ENCODE data around the gene SMIM41. TPM values are rescaled to one million over a fixed set of nuclear protein-coding genes. Genes with fewer than 3 reads are reported as not detected.

Gene SMIM41
- total and polyA plus RNA-seq, 4 donors, result 0.03 to 0.50 (median 0.24) TPM; not detected in 1

- TF ChIP-seq GABPA (IDR thresholded peaks at IDR 0.05 in 1 of 2, conservative IDR thresholded peaks at IDR 0.05 in 1 of 2) (no peak), NR2F2 (IDR thresholded peaks at IDR 0.05) (no peak), RXRA (IDR thresholded peaks at IDR 0.05) (no peak), SP1 (IDR thresholded peaks at IDR 0.05) (no peak), RAD21 (IDR thresholded peaks at IDR 0.05) (no peak), FOXA2 (IDR thresholded peaks at IDR 0.05) (no peak), ATF3 (IDR thresholded peaks at IDR 0.05) (no peak), MAX (IDR thresholded peaks at IDR 0.05) (no peak), JUND (IDR thresholded peaks at IDR 0.05) (no peak), EGR1 (IDR thresholded peaks at IDR 0.05; ENCODE audit: low read depth in 2 of 2) (no peak), YY1 (IDR thresholded peaks at IDR 0.05) (no peak), FOXA1 (IDR thresholded peaks at IDR 0.05) (no peak)
- TF ChIP-seq, protein P1, sequence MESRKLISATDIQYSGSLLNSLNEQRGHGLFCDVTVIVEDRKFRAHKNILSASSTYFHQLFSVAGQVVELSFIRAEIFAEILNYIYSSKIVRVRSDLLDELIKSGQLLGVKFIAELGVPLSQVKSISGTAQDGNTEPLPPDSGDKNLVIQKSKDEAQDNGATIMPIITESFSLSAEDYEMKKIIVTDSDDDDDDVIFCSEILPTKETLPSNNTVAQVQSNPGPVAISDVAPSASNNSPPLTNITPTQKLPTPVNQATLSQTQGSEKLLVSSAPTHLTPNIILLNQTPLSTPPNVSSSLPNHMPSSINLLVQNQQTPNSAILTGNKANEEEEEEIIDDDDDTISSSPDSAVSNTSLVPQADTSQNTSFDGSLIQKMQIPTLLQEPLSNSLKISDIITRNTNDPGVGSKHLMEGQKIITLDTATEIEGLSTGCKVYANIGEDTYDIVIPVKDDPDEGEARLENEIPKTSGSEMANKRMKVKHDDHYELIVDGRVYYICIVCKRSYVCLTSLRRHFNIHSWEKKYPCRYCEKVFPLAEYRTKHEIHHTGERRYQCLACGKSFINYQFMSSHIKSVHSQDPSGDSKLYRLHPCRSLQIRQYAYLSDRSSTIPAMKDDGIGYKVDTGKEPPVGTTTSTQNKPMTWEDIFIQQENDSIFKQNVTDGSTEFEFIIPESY (IDR thresholded peaks at IDR 0.05), result no peak
- H3K27ac ChIP-seq (ENCODE audit: low read depth in 1 of 2, low read length in 2 of 2), result no peak overlapping the region
- H3K27me3 ChIP-seq (ENCODE audit: control insufficient read depth in 4 of 4, insufficient read depth in 4 of 4, low read length in 3 of 4), result no peaks in the 10 kb centered on the region
- peaks cover 0 to 18% (median 3%) of the 10 kb centered on the region in 4 donors for H3K36me3 ChIP-seq (ENCODE audit: control insufficient read depth in 4 of 4, insufficient read depth in 3 of 4, low read depth in 1 of 4, low read length in 3 of 4)
- DNase-seq (ENCODE audit: low spot score), result no peak
- H3K9me3 ChIP-seq (ENCODE audit: control insufficient read depth in 4 of 4, low read length in 3 of 4), result no peaks in the 10 kb centered on the region
- H3K4me3 ChIP-seq (ENCODE audit: low read depth in 1 of 3, low read length in 3 of 3), result no peak overlapping the region
- no peak overlapping the region for H3K9ac ChIP-seq (ENCODE audit: low read depth in 1 of 2, low read length in 2 of 2)
- WGBS, result 95% methylated on average over 21 of the region's 21 CpGs
- peaks cover 0 to 12% (median 7%) of the 10 kb centered on the region in 4 donors for H3K4me1 ChIP-seq (ENCODE audit: control insufficient read depth in 4 of 4, insufficient read depth in 4 of 4, low read length in 3 of 4)
These were observed 24.4 kb upstream of the SMIM41 start for GRCh38 chr12:52054833-52055730.

- Histone ChIP-seq H3K4me3 (ENCODE audit: low read depth in 1 of 3, low read length in 3 of 3) (no peak overlapping the region), H3K36me3 (ENCODE audit: control insufficient read depth in 4 of 4, insufficient read depth in 3 of 4, low read depth in 1 of 4, low read length in 3 of 4) (peaks cover 0 to 18% (median 3%) of the 10 kb centered on the region in 4 donors), H3K9ac (ENCODE audit: low read depth in 1 of 2, low read length in 2 of 2) (no peak overlapping the region), H3K27me3 (ENCODE audit: control insufficient read depth in 4 of 4, insufficient read depth in 4 of 4, low read length in 3 of 4) (no peaks in the 10 kb centered on the region), H3K27ac (ENCODE audit: low read depth in 1 of 2, low read length in 2 of 2) (no peak overlapping the region), H3K9me3 (ENCODE audit: control insufficient read depth in 4 of 4, low read length in 3 of 4) (no peaks in the 10 kb centered on the region), H3K4me1 (ENCODE audit: control insufficient read depth in 4 of 4, insufficient read depth in 4 of 4, low read length in 3 of 4) (peaks cover 0 to 4% (median 2%) of the 10 kb centered on the region in 4 donors)
- 93% methylated on average over 27 of the region's 27 CpGs for WGBS
- DNase-seq (ENCODE audit: low spot score), result no peak
- no peak for TF ChIP-seq NR2F2 (IDR thresholded peaks at IDR 0.05)
- no peak for TF ChIP-seq YY1 (IDR thresholded peaks at IDR 0.05)
- TF ChIP-seq, protein P1 (IDR thresholded peaks at IDR 0.05), result no peak
- no peak for TF ChIP-seq ATF3 (IDR thresholded peaks at IDR 0.05)
- TF ChIP-seq, protein P2, sequence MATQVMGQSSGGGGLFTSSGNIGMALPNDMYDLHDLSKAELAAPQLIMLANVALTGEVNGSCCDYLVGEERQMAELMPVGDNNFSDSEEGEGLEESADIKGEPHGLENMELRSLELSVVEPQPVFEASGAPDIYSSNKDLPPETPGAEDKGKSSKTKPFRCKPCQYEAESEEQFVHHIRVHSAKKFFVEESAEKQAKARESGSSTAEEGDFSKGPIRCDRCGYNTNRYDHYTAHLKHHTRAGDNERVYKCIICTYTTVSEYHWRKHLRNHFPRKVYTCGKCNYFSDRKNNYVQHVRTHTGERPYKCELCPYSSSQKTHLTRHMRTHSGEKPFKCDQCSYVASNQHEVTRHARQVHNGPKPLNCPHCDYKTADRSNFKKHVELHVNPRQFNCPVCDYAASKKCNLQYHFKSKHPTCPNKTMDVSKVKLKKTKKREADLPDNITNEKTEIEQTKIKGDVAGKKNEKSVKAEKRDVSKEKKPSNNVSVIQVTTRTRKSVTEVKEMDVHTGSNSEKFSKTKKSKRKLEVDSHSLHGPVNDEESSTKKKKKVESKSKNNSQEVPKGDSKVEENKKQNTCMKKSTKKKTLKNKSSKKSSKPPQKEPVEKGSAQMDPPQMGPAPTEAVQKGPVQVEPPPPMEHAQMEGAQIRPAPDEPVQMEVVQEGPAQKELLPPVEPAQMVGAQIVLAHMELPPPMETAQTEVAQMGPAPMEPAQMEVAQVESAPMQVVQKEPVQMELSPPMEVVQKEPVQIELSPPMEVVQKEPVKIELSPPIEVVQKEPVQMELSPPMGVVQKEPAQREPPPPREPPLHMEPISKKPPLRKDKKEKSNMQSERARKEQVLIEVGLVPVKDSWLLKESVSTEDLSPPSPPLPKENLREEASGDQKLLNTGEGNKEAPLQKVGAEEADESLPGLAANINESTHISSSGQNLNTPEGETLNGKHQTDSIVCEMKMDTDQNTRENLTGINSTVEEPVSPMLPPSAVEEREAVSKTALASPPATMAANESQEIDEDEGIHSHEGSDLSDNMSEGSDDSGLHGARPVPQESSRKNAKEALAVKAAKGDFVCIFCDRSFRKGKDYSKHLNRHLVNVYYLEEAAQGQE (IDR thresholded peaks at IDR 0.05), result no peak
- no peak for TF ChIP-seq EGR1 (IDR thresholded peaks at IDR 0.05; ENCODE audit: low read depth in 2 of 2)
- no peak for TF ChIP-seq HNF4G (IDR thresholded peaks at IDR 0.05)
- no peak for TF ChIP-seq RXRA (IDR thresholded peaks at IDR 0.05)
- TF ChIP-seq SP1 (IDR thresholded peaks at IDR 0.05), result no peak
- TF ChIP-seq HNF4A (conservative IDR thresholded peaks at IDR 0.05), result no peak
- TF ChIP-seq RAD21 (IDR thresholded peaks at IDR 0.05), result no peak
- TF ChIP-seq TAF1 (conservative IDR thresholded peaks at IDR 0.05), result no peak
- no peak for TF ChIP-seq GABPA (IDR thresholded peaks at IDR 0.05 in 1 of 2, conservative IDR thresholded peaks at IDR 0.05 in 1 of 2)
- no peak for TF ChIP-seq FOXA1 (IDR thresholded peaks at IDR 0.05)
These were observed 23.5 kb upstream of the SMIM41 start for GRCh38 chr12:52055731-52056711.
